ENCODE data around the gene CIPC. TPM values are rescaled to one million over a fixed set of nuclear protein-coding genes. Genes with fewer than 3 reads are reported as not detected.

The CIPC gene
- total and polyA plus RNA-seq, 2 of the 4 experiments (the other 2 are of a cell fraction) = 6.6 to 12.9 TPM

- 0% methylated on average over 13 of the region's 67 CpGs; no CpG with 5 or more reads in 1 of the 2 experiments for WGBS, 2 experiments (ENCODE audit: extremely low coverage in 2 of 2, insufficient read length in 1 of 2)
These were observed 42.5 kb downstream of the CIPC start for GRCh38 chr14:77140359-77141213.

More at GRCh38 chr14:77140359-77141213, 42.5 kb downstream of the CIPC start:
- ChIA-PET POLR2A (ENCODE audit: unreplicated experiment) (no interaction called here), CTCF (interaction anchor here (0.6 kb wide), 1 partner anchor 9 kb away, joined by 3 read pairs; no protein-coding TSS in a partner anchor)
- H2AK9ac ChIP-seq (replicated peaks; ENCODE audit: low read depth, low read length, poor library complexity) = no peak overlapping the region
- no peak overlapping the region for H3K4me3 ChIP-seq (ENCODE audit: insufficient read depth, low read depth, low read length)
- no peak overlapping the region for H4K5ac ChIP-seq (ENCODE audit: low read depth, low read length)
- no peaks in the 10 kb centered on the region; the same call in 1 of the 2 replicates for H3K4me1 ChIP-seq (ENCODE audit: control insufficient read depth, insufficient read depth, low read length)
- no peak for DNase-seq
- no peak overlapping the region for H3K9ac ChIP-seq (ENCODE audit: low read depth, low read length)
- in situ Hi-C loops (cut with MboI; ENCODE audit: low sequenced_read_pairs) (no loop called here), intact Hi-C loops (cut with micrococcal nuclease) (no loop called here), dilution Hi-C loops (cut with HindIII; ENCODE audit: low sequenced_read_pairs, unreplicated experiment) (no loop called here)
- no peak overlapping the region for H3K56ac ChIP-seq (ENCODE audit: extremely low read depth, insufficient read depth, low read length)
- BruUV-seq (replicated peaks) = no TSS peak
- no peak overlapping the region for H3K14ac ChIP-seq (replicated peaks; ENCODE audit: low read depth, low read length)
- no peaks in the 10 kb centered on the region for H3K9me1 ChIP-seq (ENCODE audit: insufficient read depth, low read length)
- no peak overlapping the region for H3K4ac ChIP-seq (ENCODE audit: low read depth, low read length)
- TF ChIP-seq RAD21 (IDR thresholded peaks at IDR 0.05; ENCODE audit: low read length) (no peak), ELK1 (IDR thresholded peaks at IDR 0.05; ENCODE audit: borderline replicate concordance, low read depth, low read length) (no peak), MAFK (IDR thresholded peaks at IDR 0.05; ENCODE audit: low read depth, low read length) (no peak), FOS (IDR thresholded peaks at IDR 0.05; ENCODE audit: low read depth, low read length) (no peak), CHD1 (IDR thresholded peaks at IDR 0.05; ENCODE audit: low read depth, low read length) (no peak), NFE2L2 (IDR thresholded peaks at IDR 0.05; ENCODE audit: low read depth, low read length) (no peak), BHLHE40 (IDR thresholded peaks at IDR 0.05; ENCODE audit: low read depth, low read length) (no peak), POLR2A (IDR thresholded peaks at IDR 0.05; ENCODE audit: low read depth, low read length) (no peak)
- TF ChIP-seq, protein P1, sequence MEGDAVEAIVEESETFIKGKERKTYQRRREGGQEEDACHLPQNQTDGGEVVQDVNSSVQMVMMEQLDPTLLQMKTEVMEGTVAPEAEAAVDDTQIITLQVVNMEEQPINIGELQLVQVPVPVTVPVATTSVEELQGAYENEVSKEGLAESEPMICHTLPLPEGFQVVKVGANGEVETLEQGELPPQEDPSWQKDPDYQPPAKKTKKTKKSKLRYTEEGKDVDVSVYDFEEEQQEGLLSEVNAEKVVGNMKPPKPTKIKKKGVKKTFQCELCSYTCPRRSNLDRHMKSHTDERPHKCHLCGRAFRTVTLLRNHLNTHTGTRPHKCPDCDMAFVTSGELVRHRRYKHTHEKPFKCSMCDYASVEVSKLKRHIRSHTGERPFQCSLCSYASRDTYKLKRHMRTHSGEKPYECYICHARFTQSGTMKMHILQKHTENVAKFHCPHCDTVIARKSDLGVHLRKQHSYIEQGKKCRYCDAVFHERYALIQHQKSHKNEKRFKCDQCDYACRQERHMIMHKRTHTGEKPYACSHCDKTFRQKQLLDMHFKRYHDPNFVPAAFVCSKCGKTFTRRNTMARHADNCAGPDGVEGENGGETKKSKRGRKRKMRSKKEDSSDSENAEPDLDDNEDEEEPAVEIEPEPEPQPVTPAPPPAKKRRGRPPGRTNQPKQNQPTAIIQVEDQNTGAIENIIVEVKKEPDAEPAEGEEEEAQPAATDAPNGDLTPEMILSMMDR (conservative IDR thresholded peaks at IDR 0.05; ENCODE audit: low read depth, low read length) = no peak
- no peak for ATAC-seq (ENCODE audit: low read depth)
- no peaks in the 10 kb centered on the region for H4K20me1 ChIP-seq (ENCODE audit: insufficient read depth, low read length)
- H3K9me3 ChIP-seq (ENCODE audit: control insufficient read depth, insufficient read depth, low read length) = no peaks in the 10 kb centered on the region
- H2BK15ac ChIP-seq (ENCODE audit: low read depth, low read length) = no peak overlapping the region
- no peak overlapping the region for H2BK5ac ChIP-seq (ENCODE audit: low read depth, low read length, poor library complexity, severe bottlenecking)
- no peak overlapping the region for H4K91ac ChIP-seq (ENCODE audit: insufficient read depth, low read depth, low read length)
- H3K18ac ChIP-seq (ENCODE audit: low read depth, low read length) = no peak overlapping the region
- no peak overlapping the region for H4K8ac ChIP-seq (ENCODE audit: low read depth in 2 of 2, low read length in 2 of 2)
- H2AK5ac ChIP-seq (ENCODE audit: low read depth, low read length) = no peak overlapping the region
- H3K23ac ChIP-seq (ENCODE audit: low read depth, low read length) = no peak overlapping the region
- H3K4me2 ChIP-seq (ENCODE audit: low read depth, low read length) = no peak overlapping the region; the same call in 1 of the 2 replicates
- no peak overlapping the region for H2BK120ac ChIP-seq (ENCODE audit: low read depth, low read length)
- no peak overlapping the region for H2BK20ac ChIP-seq (ENCODE audit: low read depth, low read length)
- H3K79me1 ChIP-seq (ENCODE audit: low read depth in 1 of 2, low read length in 2 of 2) = no peaks in the 10 kb centered on the region
- H3K27me3 ChIP-seq (ENCODE audit: control insufficient read depth, insufficient read depth, low read length) = peaks cover 71% of the 10 kb centered on the region
- H3K27ac ChIP-seq (ENCODE audit: insufficient read depth, low read length) = no peak overlapping the region
- H2AFZ ChIP-seq (replicated peaks; ENCODE audit: low read length, poor library complexity) = no peak overlapping the region
- no peaks in the 10 kb centered on the region for H3K36me3 ChIP-seq (ENCODE audit: control insufficient read depth, insufficient read depth, low read length)

Measured in IMR-90 (cell line).